ENCODE results near the gene ZBTB7C.

The ZBTB7C gene

GRCh38 chr18:48238636-48239035, 170.5 kb downstream of the ZBTB7C start:
- Mint-ChIP-seq H3K27ac (peak overlapping the region in 1 of 3 experiments; percentile 63), H3K36me3 (ENCODE audit: low read depth) (peaks cover 29% of the 10 kb centered on the region), H3K27me3 (ENCODE audit: low read depth) (no peaks in the 10 kb centered on the region), H3K4me3 (no peak overlapping the region), H3K9me3 (peaks cover 43% of the 10 kb centered on the region), H3K4me1 (no peaks in the 10 kb centered on the region)
- no peak for TF ChIP-seq CTCF (IDR thresholded peaks at IDR 0.05; ENCODE audit: unreplicated experiment in 3 of 3)

- Mint-ChIP-seq H3K27ac (peak overlapping the region in 1 of 3 experiments; percentile 63), H3K27me3 (ENCODE audit: low read depth) (no peaks in the 10 kb centered on the region), H3K36me3 (ENCODE audit: low read depth) (peaks cover 29% of the 10 kb centered on the region), H3K4me3 (no peak overlapping the region), H3K4me1 (no peaks in the 10 kb centered on the region), H3K9me3 (peaks cover 39% of the 10 kb centered on the region)
- no peak for TF ChIP-seq CTCF (IDR thresholded peaks at IDR 0.05; ENCODE audit: unreplicated experiment in 3 of 3)
Measured at GRCh38 chr18:48238206-48238605, 171.0 kb downstream of the ZBTB7C start.

- TF ChIP-seq CTCF (IDR thresholded peaks at IDR 0.05; ENCODE audit: unreplicated experiment in 3 of 3): no peak
- peaks cover 34% of the 10 kb centered on the region for H3K9me3 Mint-ChIP-seq
- H3K4me3 Mint-ChIP-seq: no peak overlapping the region
- H3K36me3 Mint-ChIP-seq (ENCODE audit: low read depth): peaks cover 29% of the 10 kb centered on the region
- no peaks in the 10 kb centered on the region for H3K27me3 Mint-ChIP-seq (ENCODE audit: low read depth)
- no peak overlapping the region for H3K27ac Mint-ChIP-seq
- H3K4me1 Mint-ChIP-seq: no peaks in the 10 kb centered on the region
Measured at GRCh38 chr18:48236822-48237221, 172.4 kb downstream of the ZBTB7C start.

DNA sequence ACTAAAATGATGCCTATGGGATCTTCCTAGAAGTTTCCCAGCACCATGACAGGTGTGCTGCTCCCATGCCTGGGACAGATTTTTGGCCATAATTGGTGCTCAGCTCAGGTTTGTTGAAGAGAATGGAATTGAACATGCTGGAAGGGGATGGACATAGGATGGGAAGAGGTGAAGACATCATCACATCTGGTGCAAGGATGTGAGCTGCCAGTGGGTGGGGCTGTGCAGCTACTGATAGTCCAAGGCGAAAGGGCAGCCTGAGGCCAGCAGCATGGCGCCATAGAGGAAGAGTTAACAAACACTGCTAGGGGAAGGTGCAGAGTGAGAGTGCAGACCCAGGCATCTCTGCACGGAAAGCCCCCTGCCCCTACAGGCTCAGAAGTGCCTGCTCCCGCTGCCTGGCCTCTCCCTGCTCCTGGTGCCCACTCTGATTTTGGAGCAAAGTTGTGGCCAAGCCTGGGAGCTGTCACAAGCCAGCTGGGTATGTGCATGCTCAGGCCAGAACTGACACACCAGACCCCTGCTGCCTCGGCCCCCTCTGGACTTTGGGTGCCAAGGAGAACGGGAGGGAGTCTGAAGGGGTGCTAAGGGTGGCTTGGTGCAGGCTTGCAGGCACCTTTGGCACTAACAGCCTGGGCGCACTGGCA, 178.6 kb downstream of the ZBTB7C start:
- Mint-ChIP-seq H3K4me3 (no peak overlapping the region), H3K27ac (peak overlapping the region; percentile 41 to 92 (median 90)), H3K36me3 (ENCODE audit: low read depth) (no peaks in the 10 kb centered on the region), H3K27me3 (ENCODE audit: low read depth) (peaks cover 8% of the 10 kb centered on the region), H3K9me3 (no peaks in the 10 kb centered on the region), H3K4me1 (peaks cover 30% of the 10 kb centered on the region)
- peak; percentile 59 to 62 (median 59) for TF ChIP-seq CTCF (IDR thresholded peaks at IDR 0.05; ENCODE audit: unreplicated experiment in 3 of 3)

GRCh38 chr18:48229552-48229981, 179.6 kb downstream of the ZBTB7C start:
- Mint-ChIP-seq H3K9me3 (no peaks in the 10 kb centered on the region), H3K36me3 (ENCODE audit: low read depth) (no peaks in the 10 kb centered on the region), H3K4me3 (peak overlapping the region in 2 of 3 experiments; percentile 1 to 2), H3K4me1 (peaks cover 30% of the 10 kb centered on the region), H3K27ac (peak overlapping the region; percentile 81 to 92 (median 90)), H3K27me3 (ENCODE audit: low read depth) (peaks cover 8% of the 10 kb centered on the region)
- TF ChIP-seq CTCF (IDR thresholded peaks at IDR 0.05; ENCODE audit: unreplicated experiment in 3 of 3): peak in 1 of 3 experiments; percentile 34

- H3K9me3 Mint-ChIP-seq: no peaks in the 10 kb centered on the region
- no peaks in the 10 kb centered on the region for H3K36me3 Mint-ChIP-seq (ENCODE audit: low read depth)
- peaks cover 8% of the 10 kb centered on the region for H3K27me3 Mint-ChIP-seq (ENCODE audit: low read depth)
Measured at GRCh38 chr18:48228841-48229240, 180.3 kb downstream of the ZBTB7C start.

More at GRCh38 chr18:48228841-48229240, 180.3 kb downstream of the ZBTB7C start:
- Mint-ChIP-seq H3K4me1 (peaks cover 30% of the 10 kb centered on the region), H3K4me3 (peak overlapping the region in 2 of 3 experiments; percentile 11 to 12), H3K27ac (peak overlapping the region; percentile 81 to 92 (median 90))
- no peak for TF ChIP-seq CTCF (IDR thresholded peaks at IDR 0.05; ENCODE audit: unreplicated experiment in 3 of 3)

All from nephron (organoid).